ENCODE measurements around the gene FAM228A.

The FAM228A gene

DNA sequence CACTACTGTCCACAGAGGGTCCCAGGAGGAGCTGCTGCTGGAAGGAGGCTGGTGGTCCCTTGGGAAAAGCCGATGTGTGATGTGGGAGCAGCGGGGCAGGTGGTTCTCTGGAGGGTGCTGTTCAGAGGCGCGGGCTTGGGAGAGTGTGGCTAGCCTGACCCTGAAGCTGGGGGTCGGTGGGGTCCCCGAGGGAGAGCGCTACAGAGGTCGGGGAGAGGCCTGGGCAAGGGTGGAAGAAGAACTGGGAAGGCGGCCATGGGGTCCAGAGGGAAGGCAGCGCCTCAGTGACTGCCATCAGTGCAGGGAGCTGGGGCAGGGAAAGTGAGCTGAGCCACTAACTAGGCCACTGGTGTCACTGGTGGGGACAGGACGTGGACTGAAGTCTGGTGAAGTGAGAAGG lies 32.5 kb downstream of the FAM228A start:
- no peak overlapping the region for H3K4me3 ChIP-seq (replicated peaks; ENCODE audit: insufficient read depth, low read length)
- no peak for DNase-seq (ENCODE audit: low read depth in 1 of 2, low spot score in 1 of 2)

DNA sequence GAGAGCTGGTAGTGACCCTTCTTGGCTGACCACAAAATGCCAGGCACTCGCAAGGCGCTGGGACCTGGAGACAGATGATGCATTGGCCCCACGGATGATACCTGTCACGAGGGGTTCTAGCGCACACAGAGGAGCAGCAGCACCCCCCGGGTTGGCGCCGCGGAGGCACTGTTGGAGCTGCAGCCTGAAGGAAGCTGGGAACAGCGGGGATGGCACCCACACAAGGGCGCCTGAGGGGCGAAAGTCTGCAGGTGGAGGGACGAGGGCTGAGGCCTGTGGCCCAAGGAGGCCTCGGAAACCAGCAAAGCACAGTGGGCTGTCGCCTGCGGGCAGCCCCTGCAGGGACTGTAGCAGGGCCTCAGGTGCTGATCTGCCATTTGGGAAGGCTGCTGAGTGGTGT lies 33.6 kb downstream of the FAM228A start:
- no peaks in the 10 kb centered on the region for H3K27me3 ChIP-seq (ENCODE audit: insufficient read depth, poor library complexity, severe bottlenecking)
- H3K4me3 ChIP-seq (replicated peaks; ENCODE audit: insufficient read depth, low read length): no peak overlapping the region
- DNase-seq (ENCODE audit: low read depth in 1 of 2, low spot score in 1 of 2): no peak
- TF ChIP-seq, protein P1, sequence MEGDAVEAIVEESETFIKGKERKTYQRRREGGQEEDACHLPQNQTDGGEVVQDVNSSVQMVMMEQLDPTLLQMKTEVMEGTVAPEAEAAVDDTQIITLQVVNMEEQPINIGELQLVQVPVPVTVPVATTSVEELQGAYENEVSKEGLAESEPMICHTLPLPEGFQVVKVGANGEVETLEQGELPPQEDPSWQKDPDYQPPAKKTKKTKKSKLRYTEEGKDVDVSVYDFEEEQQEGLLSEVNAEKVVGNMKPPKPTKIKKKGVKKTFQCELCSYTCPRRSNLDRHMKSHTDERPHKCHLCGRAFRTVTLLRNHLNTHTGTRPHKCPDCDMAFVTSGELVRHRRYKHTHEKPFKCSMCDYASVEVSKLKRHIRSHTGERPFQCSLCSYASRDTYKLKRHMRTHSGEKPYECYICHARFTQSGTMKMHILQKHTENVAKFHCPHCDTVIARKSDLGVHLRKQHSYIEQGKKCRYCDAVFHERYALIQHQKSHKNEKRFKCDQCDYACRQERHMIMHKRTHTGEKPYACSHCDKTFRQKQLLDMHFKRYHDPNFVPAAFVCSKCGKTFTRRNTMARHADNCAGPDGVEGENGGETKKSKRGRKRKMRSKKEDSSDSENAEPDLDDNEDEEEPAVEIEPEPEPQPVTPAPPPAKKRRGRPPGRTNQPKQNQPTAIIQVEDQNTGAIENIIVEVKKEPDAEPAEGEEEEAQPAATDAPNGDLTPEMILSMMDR (IDR thresholded peaks at IDR 0.05; ENCODE audit: insufficient read depth, low read length): no peak
- TF ChIP-seq REST (IDR thresholded peaks at IDR 0.05; ENCODE audit: insufficient replicate concordance, low read depth) (no peak), GABPA (IDR thresholded peaks at IDR 0.05; ENCODE audit: low read depth) (no peak), POLR2AphosphoS5 (IDR thresholded peaks at IDR 0.05; ENCODE audit: low read depth) (no peak), SPI1 (IDR thresholded peaks at IDR 0.05; ENCODE audit: borderline replicate concordance, low read depth) (no peak)
- no peak overlapping the region for H3K27ac ChIP-seq (replicated peaks)

More for the DNA sequence above, 32.5 kb downstream of the FAM228A start:
- H3K27me3 ChIP-seq (ENCODE audit: insufficient read depth, poor library complexity, severe bottlenecking): no peaks in the 10 kb centered on the region
- no peak for TF ChIP-seq REST (IDR thresholded peaks at IDR 0.05; ENCODE audit: insufficient replicate concordance, low read depth)
- no peak for TF ChIP-seq SPI1 (IDR thresholded peaks at IDR 0.05; ENCODE audit: borderline replicate concordance, low read depth)
- no peak for TF ChIP-seq POLR2AphosphoS5 (IDR thresholded peaks at IDR 0.05; ENCODE audit: low read depth)
- no peak for TF ChIP-seq GABPA (IDR thresholded peaks at IDR 0.05; ENCODE audit: low read depth)
- TF ChIP-seq, protein P1 (IDR thresholded peaks at IDR 0.05; ENCODE audit: insufficient read depth, low read length): no peak
- no peak overlapping the region for H3K27ac ChIP-seq (replicated peaks)

DNA sequence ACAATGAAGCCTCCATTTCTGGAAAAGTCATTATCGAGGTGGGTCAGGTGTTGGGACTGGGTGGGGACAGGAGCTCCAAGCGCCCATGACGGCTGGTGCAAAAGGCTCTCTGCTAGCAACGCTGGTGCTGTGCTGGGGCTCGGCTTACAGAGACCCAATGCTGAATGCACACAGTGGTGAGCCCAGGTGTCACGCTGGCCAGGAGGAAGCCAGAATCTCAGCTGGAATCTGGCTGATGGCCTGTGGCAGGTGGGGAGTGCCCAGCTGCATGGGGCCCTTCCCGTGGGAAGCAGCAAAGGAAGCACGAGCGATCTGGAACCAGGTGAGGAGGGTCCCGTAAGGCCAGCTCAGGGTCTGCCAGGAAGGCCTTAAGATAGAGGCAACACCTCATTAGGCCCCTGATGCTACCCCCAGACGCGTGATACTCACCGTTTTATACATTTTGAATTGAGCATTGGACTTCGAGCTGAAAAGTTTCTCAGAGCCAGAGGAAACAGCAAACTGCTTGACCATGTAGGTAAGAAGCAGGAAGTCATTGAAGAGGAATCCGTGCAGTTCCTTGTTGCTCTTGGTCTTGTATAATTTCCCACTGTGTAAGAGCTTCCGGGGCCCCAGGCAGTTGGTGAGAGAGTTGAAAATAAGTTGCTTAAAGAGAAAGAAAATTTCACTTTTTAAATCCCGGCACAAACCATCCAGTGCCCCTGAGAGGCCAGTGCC lies 34.7 kb downstream of the FAM228A start:
- Histone ChIP-seq H3K27ac (replicated peaks) (peak overlapping the region; percentile 44), H3K27me3 (ENCODE audit: insufficient read depth, poor library complexity, severe bottlenecking) (no peaks in the 10 kb centered on the region), H3K4me3 (replicated peaks; ENCODE audit: insufficient read depth, low read length) (no peak overlapping the region)
- TF ChIP-seq POLR2AphosphoS5 (IDR thresholded peaks at IDR 0.05; ENCODE audit: low read depth) (no peak), SPI1 (IDR thresholded peaks at IDR 0.05; ENCODE audit: borderline replicate concordance, low read depth) (peak; percentile 75)
- DNase-seq (ENCODE audit: low read depth in 1 of 2, low spot score in 1 of 2): peak; percentile 28 to 65

DNA sequence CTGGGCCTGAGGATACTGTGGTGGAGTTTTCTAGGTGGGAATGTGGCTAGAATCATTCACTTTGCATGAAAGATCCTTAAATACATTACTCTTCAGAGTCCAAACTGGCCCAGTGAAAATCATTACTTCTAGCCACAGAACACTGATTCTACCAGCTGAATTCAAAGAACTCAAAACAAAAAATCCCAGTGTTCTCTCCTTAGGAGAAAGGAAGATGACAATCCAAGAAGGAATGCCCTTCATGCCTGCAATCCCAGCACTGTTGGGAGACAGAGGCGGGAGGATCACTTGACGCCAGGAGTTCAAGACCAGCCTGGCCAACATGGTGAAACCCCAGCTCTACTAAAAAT lies 35.2 kb downstream of the FAM228A start:
- no peak for DNase-seq (ENCODE audit: low read depth in 1 of 2, low spot score in 1 of 2)
- Histone ChIP-seq H3K27me3 (ENCODE audit: insufficient read depth, poor library complexity, severe bottlenecking) (no peaks in the 10 kb centered on the region), H3K27ac (replicated peaks) (peak overlapping the region; percentile 44), H3K4me3 (replicated peaks; ENCODE audit: insufficient read depth, low read length) (no peak overlapping the region)
- no peak for TF ChIP-seq GABPA (IDR thresholded peaks at IDR 0.05; ENCODE audit: low read depth)

GRCh38 chr2:24210723-24211122 lies 35.9 kb downstream of the FAM228A start:
- Histone ChIP-seq H3K27me3 (ENCODE audit: insufficient read depth, poor library complexity, severe bottlenecking) (no peaks in the 10 kb centered on the region), H3K27ac (replicated peaks) (no peak overlapping the region), H3K4me3 (replicated peaks; ENCODE audit: insufficient read depth, low read length) (no peak overlapping the region)
- TF ChIP-seq, protein P1 (IDR thresholded peaks at IDR 0.05; ENCODE audit: insufficient read depth, low read length): no peak
- TF ChIP-seq REST (IDR thresholded peaks at IDR 0.05; ENCODE audit: insufficient replicate concordance, low read depth) (no peak), GABPA (IDR thresholded peaks at IDR 0.05; ENCODE audit: low read depth) (no peak), SPI1 (IDR thresholded peaks at IDR 0.05; ENCODE audit: borderline replicate concordance, low read depth) (no peak), POLR2AphosphoS5 (IDR thresholded peaks at IDR 0.05; ENCODE audit: low read depth) (no peak)
- DNase-seq (ENCODE audit: low read depth in 1 of 2, low spot score in 1 of 2): no peak

All from HL-60 (cell line).